Brain microvascular endothelial cell (primary cell): ENCODE results near the gene RHEX.

Source experiments
- DNase-seq: peaks from one replicate; pipeline ENCODE4 v3.0.0-alpha.2; 2020
- H3K27ac ChIP-seq: fragments of 250-450 bp; sonication (Bioruptor Pico); 2 replicates; pipeline ENCODE4 v1.5.1; 2020; ENCODE audit warnings: mild to moderate bottlenecking, moderate library complexity
- H3K27me3 ChIP-seq: fragments of 250-450 bp; sonication (Bioruptor Pico); replicated peaks from 2 replicates; pipeline ENCODE4 v1.5.1; 2020; ENCODE audit warnings: mild to moderate bottlenecking
- H3K36me3 ChIP-seq: fragments of 250-450 bp; sonication (Bioruptor Pico); replicated peaks from 2 replicates; pipeline ENCODE4 v1.5.1; 2020; ENCODE audit warnings: mild to moderate bottlenecking
- H3K4me3 ChIP-seq: 2 replicates; pipeline ENCODE4 v1.5.1; 2011; ENCODE audit warnings: low read depth, mild to moderate bottlenecking, control low read depth, low read length, moderate library complexity
- in situ Hi-C: cut with HindIII; loops from 2 replicates; pipeline ENCODE4 v1.10.0; 2017; ENCODE audit warnings: low sequenced_read_pairs, low pct_ligation_motif_present
- TF ChIP-seq, protein P1 (sequence below): IDR thresholded peaks from 2 replicates; pipeline ENCODE4 v1.5.1; 2011; ENCODE audit warnings: low read depth, mild to moderate bottlenecking, moderate library complexity, low read length, control low read depth, inconsistent platforms; ENCODE audit errors: missing control alignments

RHEX gene

DNA sequence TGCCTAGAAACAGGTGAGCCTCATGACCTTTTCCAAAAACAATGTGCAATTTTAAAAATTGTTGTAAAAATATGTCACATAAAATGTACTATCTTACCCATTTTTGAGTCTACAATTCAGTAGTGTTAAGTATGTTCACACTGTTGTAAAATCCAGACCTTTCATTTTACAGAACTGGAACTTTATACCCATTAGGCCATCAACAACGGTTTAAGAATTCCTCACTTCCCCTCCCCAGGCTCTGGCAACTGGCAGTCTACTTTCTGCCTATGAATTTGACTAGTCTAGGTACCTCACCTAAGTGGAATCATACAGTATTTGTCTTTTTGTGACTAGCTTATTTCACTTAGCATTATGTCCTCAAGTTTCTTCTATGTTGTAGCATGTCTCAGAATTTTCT, 37.9 kb upstream of the RHEX start:
- Histone ChIP-seq H3K27ac (no peak overlapping the region), H3K4me3 (no peak overlapping the region), H3K36me3 (no peaks in the 10 kb centered on the region), H3K27me3 (no peaks in the 10 kb centered on the region)
- no peak for DNase-seq
- TF ChIP-seq, protein P1, sequence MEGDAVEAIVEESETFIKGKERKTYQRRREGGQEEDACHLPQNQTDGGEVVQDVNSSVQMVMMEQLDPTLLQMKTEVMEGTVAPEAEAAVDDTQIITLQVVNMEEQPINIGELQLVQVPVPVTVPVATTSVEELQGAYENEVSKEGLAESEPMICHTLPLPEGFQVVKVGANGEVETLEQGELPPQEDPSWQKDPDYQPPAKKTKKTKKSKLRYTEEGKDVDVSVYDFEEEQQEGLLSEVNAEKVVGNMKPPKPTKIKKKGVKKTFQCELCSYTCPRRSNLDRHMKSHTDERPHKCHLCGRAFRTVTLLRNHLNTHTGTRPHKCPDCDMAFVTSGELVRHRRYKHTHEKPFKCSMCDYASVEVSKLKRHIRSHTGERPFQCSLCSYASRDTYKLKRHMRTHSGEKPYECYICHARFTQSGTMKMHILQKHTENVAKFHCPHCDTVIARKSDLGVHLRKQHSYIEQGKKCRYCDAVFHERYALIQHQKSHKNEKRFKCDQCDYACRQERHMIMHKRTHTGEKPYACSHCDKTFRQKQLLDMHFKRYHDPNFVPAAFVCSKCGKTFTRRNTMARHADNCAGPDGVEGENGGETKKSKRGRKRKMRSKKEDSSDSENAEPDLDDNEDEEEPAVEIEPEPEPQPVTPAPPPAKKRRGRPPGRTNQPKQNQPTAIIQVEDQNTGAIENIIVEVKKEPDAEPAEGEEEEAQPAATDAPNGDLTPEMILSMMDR: no peak
- in situ Hi-C loops: no loop called here

DNA sequence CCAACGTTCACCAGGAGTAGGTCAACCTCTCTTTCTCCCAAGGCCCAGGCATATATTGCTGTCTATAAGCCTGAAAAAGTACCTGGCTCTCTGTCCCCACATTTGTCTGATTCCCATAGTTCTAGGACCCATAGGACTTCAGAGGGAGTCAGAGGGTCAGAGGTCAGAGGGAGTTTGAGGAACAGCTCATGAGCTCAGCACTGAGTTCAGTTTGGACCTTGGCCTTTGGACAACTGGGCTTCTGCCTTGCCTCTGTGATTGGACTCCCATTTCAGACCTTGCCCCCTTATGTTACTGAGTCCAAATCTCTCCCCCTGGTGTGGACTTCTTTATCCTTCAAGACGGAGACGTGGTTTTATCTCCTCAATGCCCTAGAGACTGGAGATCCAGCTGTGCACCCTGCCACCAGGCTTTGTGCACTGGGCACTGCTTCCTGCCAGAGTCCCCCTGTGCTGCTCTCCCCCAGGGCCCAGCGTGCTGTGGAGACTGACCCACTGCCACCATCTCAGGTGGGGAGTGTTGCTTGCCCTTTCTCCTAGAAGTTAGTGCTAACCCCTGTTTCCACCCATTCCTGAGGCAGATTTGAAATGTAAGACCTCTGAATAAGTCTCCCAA, 32.5 kb upstream of the RHEX start:
- DNase-seq: no peak
- no peak overlapping the region for H3K27ac ChIP-seq
- H3K36me3 ChIP-seq: no peaks in the 10 kb centered on the region
- TF ChIP-seq, protein P1: no peak
- H3K4me3 ChIP-seq: no peak overlapping the region
- H3K27me3 ChIP-seq: no peaks in the 10 kb centered on the region
- in situ Hi-C loops: no loop called here

DNA sequence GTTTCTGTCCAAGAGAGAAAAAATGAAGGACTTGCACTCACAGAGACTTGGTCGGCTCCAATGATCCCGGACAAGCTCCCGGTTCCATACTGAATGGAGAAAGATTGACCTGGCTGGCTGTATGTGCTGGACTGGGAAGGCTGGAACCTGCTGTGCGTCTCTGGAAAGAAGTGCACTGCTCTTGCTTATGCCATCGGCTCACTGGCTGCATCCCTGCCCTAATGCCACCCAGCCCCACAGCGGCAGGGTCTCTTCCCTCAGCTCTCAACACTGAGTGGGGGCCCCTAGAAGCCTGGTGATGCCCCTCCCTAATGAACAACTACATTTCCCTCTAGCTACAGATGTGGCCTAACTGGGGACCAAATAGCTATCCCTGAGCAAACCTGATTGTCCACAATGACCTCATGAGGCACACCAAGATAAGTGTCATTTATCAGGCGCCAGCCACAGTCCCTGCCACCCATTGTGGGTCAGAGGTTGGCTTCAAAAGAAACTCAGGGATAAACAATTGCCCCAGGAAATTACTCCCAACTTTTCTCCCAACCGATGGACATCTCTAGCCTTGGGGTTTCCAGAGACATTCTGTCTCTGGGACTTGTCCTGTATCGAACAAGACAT, 31.9 kb upstream of the RHEX start:
- no peak overlapping the region for H3K27ac ChIP-seq
- no peak overlapping the region for H3K4me3 ChIP-seq
- no peaks in the 10 kb centered on the region for H3K27me3 ChIP-seq
- in situ Hi-C loops: no loop called here
- DNase-seq: no peak
- H3K36me3 ChIP-seq: no peaks in the 10 kb centered on the region
- TF ChIP-seq, protein P1: no peak

DNA sequence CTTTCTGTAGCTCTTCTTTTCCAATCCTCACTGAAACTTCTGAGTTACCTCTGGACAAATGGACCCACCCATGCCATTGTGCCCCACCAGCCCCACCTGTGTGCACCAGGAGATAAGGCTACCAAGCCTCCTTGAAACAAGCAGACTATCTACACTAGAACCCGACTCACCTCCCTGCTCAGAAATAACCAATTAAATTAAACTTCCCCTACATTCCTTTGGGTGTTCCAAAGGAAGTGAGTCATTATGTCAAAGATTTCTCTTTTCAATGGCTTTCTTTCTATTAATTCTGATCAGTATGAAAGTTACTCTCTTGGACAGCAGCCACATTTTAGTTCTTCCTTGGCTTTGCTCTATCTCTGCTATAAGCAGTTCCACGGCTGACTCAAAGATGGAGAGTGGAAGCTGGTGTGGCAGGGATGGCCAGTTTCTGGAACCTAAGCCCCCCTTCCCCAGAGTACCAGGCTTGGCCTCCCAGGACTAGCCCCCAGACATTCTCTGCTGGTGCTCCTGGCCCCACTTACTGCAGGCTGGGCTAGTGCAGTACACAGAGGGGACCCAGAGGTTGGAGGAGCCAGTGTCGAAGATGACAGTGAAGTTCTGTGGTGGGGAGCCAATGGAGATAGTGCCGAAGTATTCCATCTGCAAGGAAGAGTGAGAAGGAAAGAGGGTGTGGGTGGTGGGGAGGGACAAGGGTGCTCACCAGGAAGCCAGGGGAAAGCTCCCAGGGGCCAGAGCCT, 31.2 kb upstream of the RHEX start:
- Histone ChIP-seq H3K27ac (no peak overlapping the region), H3K4me3 (no peak overlapping the region), H3K36me3 (no peaks in the 10 kb centered on the region), H3K27me3 (no peaks in the 10 kb centered on the region)
- in situ Hi-C loops: no loop called here
- peak; percentile 34 for DNase-seq
- TF ChIP-seq, protein P1: no peak

DNA sequence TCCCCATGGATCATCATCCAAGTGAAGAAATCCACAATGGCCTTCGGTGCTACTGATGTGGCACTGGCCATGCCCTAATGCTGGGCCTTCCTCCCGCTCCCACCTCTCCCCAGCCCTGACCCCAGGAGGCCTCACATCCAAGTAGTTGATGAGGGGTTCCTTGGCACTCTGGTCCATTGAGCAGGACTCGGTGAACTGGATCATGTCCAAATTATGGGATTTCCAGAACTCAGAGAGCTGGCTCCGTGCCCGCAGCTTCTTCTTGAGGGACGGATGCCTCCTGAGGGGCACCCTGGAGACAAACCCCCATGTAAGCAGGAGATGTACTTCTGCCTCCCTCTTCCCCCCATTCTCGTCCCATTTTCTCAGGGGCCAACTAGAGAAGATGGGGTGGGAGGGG, 30.2 kb upstream of the RHEX start:
- TF ChIP-seq, protein P1: no peak
- H3K4me3 ChIP-seq: no peak overlapping the region
- no peaks in the 10 kb centered on the region for H3K36me3 ChIP-seq
- no peaks in the 10 kb centered on the region for H3K27me3 ChIP-seq
- no peak for DNase-seq
- H3K27ac ChIP-seq: no peak overlapping the region
- in situ Hi-C loops: no loop called here
